ENCODE data around the gene CNN1. TPM values are rescaled to one million over a fixed set of nuclear protein-coding genes. Genes with fewer than 3 reads are reported as not detected.
A peak's percentile ranks its signal among the peaks of the same experiment; 100 is the strongest.
"Not testable (repeated sequence)": the region's sequence is repeated elsewhere in the genome, so short reads cannot be mapped to it uniquely, and the experiment has no call there.

CNN1 gene
- total RNA-seq, 2 donors from 2014 or later: 426 to 525 TPM

DNA sequence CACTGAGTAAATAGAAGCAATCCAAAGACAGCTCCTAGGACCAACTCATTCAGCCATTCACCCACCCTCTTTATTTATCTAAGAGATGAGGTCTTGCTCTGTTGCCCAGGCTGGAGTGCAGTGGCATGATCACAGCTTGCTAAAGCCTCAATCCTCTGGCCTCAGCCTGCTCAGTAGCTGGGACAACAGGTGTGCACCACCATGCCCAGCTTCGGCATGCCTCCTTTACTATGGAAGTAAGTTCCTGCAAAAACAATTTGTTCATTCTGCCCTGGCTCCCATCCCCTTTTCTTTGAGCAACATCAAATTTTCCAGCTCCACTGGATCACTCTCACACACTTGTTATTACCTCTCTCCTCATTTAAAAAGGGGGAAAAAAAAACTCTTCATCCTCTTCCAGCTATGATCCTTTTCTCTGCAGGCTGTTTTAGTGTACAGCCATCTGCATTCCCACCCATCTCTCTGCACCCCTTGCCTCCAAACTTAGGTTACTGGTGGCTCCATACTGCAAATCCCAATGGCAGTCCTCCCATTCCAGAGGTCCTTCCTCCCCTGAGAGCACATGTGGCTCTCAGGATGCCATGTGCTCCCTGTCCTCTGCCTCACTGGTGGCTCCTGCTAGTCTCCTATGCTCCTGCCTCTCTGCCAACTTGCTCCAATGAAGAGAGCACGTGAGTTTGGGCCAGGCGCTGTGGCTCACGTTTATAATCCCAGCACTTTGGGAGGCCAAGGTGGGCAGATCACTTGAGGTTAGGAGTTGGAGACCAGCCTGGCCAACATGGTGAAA lies 18.2 kb downstream of the CNN1 start:
- TF ChIP-seq POLR2A (IDR thresholded peaks at IDR 0.05) (no peak), POLR2AphosphoS5 (IDR thresholded peaks at IDR 0.05) (no peak)
- TF ChIP-seq, protein P1, sequence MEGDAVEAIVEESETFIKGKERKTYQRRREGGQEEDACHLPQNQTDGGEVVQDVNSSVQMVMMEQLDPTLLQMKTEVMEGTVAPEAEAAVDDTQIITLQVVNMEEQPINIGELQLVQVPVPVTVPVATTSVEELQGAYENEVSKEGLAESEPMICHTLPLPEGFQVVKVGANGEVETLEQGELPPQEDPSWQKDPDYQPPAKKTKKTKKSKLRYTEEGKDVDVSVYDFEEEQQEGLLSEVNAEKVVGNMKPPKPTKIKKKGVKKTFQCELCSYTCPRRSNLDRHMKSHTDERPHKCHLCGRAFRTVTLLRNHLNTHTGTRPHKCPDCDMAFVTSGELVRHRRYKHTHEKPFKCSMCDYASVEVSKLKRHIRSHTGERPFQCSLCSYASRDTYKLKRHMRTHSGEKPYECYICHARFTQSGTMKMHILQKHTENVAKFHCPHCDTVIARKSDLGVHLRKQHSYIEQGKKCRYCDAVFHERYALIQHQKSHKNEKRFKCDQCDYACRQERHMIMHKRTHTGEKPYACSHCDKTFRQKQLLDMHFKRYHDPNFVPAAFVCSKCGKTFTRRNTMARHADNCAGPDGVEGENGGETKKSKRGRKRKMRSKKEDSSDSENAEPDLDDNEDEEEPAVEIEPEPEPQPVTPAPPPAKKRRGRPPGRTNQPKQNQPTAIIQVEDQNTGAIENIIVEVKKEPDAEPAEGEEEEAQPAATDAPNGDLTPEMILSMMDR (IDR thresholded peaks at IDR 0.05): no peak
- Histone ChIP-seq H3K27ac (no peak overlapping the region), H3K4me1 (replicated peaks) (peaks cover 11% of the 10 kb centered on the region), H3K9me3 (no peaks in the 10 kb centered on the region), H3K4me3 (no peak overlapping the region), H3K36me3 (peaks cover 3 to 6% of the 10 kb centered on the region in 2 donors), H3K27me3 (replicated peaks; ENCODE audit: insufficient read depth) (no peaks in the 10 kb centered on the region)
- no peak for DNase-seq (ENCODE audit: low spot score)
- intact Hi-C loops (cut with DNase I): no loop called here
- 71% methylated on average over 4 of the region's 4 CpGs for WGBS

GRCh38 chr19:11558881-11559828 lies 20.5 kb downstream of the CNN1 start, which contains the start of gene ELOF1:
Gene ELOF1 (minus strand): TSS chr19:11559230. CDS start chr19:11554347, 4,883 bp downstream.
- WGBS: 2% methylated on average over 57 of the region's 57 CpGs
- TF ChIP-seq, protein P1 (IDR thresholded peaks at IDR 0.05): peak in 2 of 4 experiments; percentile 2 to 26
- peak; percentile 82 for TF ChIP-seq POLR2A (IDR thresholded peaks at IDR 0.05)
- peak; percentile 100 for TF ChIP-seq POLR2AphosphoS5 (IDR thresholded peaks at IDR 0.05)

GRCh38 chr19:11560404-11561051 lies 21.9 kb downstream of the CNN1 start:
- Histone ChIP-seq H3K27me3 (replicated peaks; ENCODE audit: insufficient read depth) (no peaks in the 10 kb centered on the region), H3K4me1 (replicated peaks) (peaks cover 11% of the 10 kb centered on the region), H3K4me3 (no peak overlapping the region), H3K9me3 (no peaks in the 10 kb centered on the region), H3K36me3 (no peaks in the 10 kb centered on the region), H3K27ac (no peak overlapping the region)
- TF ChIP-seq POLR2AphosphoS5 (IDR thresholded peaks at IDR 0.05) (peak; percentile 42), POLR2A (IDR thresholded peaks at IDR 0.05) (no peak)
- TF ChIP-seq, protein P1 (IDR thresholded peaks at IDR 0.05): peak in 3 of 4 experiments; percentile 64 to 68 (median 68)
- intact Hi-C loops (cut with DNase I): no loop called here
- peak; percentile 42 for DNase-seq (ENCODE audit: low spot score)
- WGBS: 13% methylated on average over 9 of the region's 9 CpGs

More at GRCh38 chr19:11558881-11559828, 20.5 kb downstream of the CNN1 start, which contains the start of gene ELOF1:
- peak within 1 kb of the TSS; percentile 74 to 77 for H3K27ac ChIP-seq
- peaks cover 0 to under 1% of the 10 kb centered on the region in 2 donors for H3K36me3 ChIP-seq
- peak; percentile 98 for DNase-seq (ENCODE audit: low spot score)
- H3K9me3 ChIP-seq: no peaks in the 10 kb centered on the region
- intact Hi-C loops (cut with DNase I): no loop called here
- no peaks in the 10 kb centered on the region for H3K27me3 ChIP-seq (replicated peaks; ENCODE audit: insufficient read depth)
- H3K4me3 ChIP-seq: peak within 1 kb of the TSS; percentile 58 to 83
- H3K4me1 ChIP-seq (replicated peaks): peaks cover 11% of the 10 kb centered on the region

GRCh38 chr19:11563532-11563931 lies 24.9 kb downstream of the CNN1 start:
- Histone ChIP-seq H3K36me3 (no peaks in the 10 kb centered on the region), H3K4me1 (replicated peaks) (no peaks in the 10 kb centered on the region), H3K27ac (no peak overlapping the region), H3K4me3 (no peak overlapping the region), H3K27me3 (replicated peaks; ENCODE audit: insufficient read depth) (no peaks in the 10 kb centered on the region), H3K9me3 (no peaks in the 10 kb centered on the region)
- intact Hi-C loops (cut with DNase I): no loop called here
- WGBS: 95% methylated on average over 8 of the region's 8 CpGs
- DNase-seq (ENCODE audit: low spot score): no peak
- TF ChIP-seq POLR2AphosphoS5 (IDR thresholded peaks at IDR 0.05) (no peak), POLR2A (IDR thresholded peaks at IDR 0.05) (no peak)
- TF ChIP-seq, protein P1 (IDR thresholded peaks at IDR 0.05): no peak

GRCh38 chr19:11564082-11564807 lies 25.6 kb downstream of the CNN1 start:
- 93% methylated on average over 6 of the region's 6 CpGs for WGBS
- intact Hi-C loops (cut with DNase I); H3K27me3 ChIP-seq (replicated peaks; ENCODE audit: insufficient read depth); H3K4me3 ChIP-seq; H3K36me3 ChIP-seq; H3K4me1 ChIP-seq (replicated peaks); H3K9me3 ChIP-seq; H3K27ac ChIP-seq; DNase-seq (ENCODE audit: low spot score): not testable (repeated sequence)

DNA sequence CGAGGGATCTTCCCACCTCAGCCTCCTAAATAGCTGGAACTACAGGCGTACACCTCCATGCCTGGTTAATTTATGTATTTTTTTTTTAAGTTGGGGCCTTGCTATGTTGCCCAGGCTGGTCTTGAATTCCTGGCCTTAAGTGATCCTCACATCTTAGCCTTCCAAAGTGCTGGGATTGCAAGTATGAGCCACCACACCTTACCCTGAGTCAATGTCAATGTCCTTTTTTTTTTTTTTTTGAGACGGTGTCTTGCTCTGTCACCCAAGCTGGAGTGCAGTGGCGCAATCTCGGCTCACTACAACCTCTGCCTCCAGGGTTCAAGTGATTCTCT lies 27.0 kb downstream of the CNN1 start:
- 91% methylated on average over 5 of the region's 5 CpGs for WGBS
- H3K27me3 ChIP-seq (replicated peaks; ENCODE audit: insufficient read depth); H3K27ac ChIP-seq; DNase-seq (ENCODE audit: low spot score); H3K4me1 ChIP-seq (replicated peaks); H3K9me3 ChIP-seq; H3K4me3 ChIP-seq; intact Hi-C loops (cut with DNase I); H3K36me3 ChIP-seq: not testable (repeated sequence)
